HS-5 (cell line): ENCODE data around the gene HEXIM1.

Source experiments
- DNase-seq: peaks from one replicate; pipeline ENCODE4 v3.0.0-alpha.2; 2012; ENCODE audit warnings: low read depth

Gene HEXIM1

GRCh38 chr17:45148183-45149036, at the start of gene HEXIM1:
HEXIM1 (plus strand) TSS chr17:45148475; CDS start chr17:45149191, 716 bp downstream.
- peak; percentile 98 for DNase-seq

- no peak for DNase-seq
Measured at GRCh38 chr17:45098869-45099616, 49.2 kb upstream of the HEXIM1 start.

- DNase-seq: no peak
Measured at GRCh38 chr17:45101546-45101882, 46.8 kb upstream of the HEXIM1 start.

GRCh38 chr17:45101883-45102811, 46.1 kb upstream of the HEXIM1 start:
- no peak for DNase-seq

- no peak for DNase-seq
Measured at GRCh38 chr17:45102856-45103255, 45.4 kb upstream of the HEXIM1 start.

GRCh38 chr17:45103269-45103795, 44.9 kb upstream of the HEXIM1 start:
- no peak for DNase-seq

GRCh38 chr17:45104029-45104428, 44.2 kb upstream of the HEXIM1 start:
- DNase-seq: no peak

GRCh38 chr17:45104497-45104896, 43.8 kb upstream of the HEXIM1 start:
- no peak for DNase-seq

GRCh38 chr17:45104907-45105624, 43.2 kb upstream of the HEXIM1 start:
- no peak for DNase-seq

- DNase-seq: no peak
Measured at GRCh38 chr17:45106096-45106495, 42.2 kb upstream of the HEXIM1 start.

GRCh38 chr17:45106582-45106981, 41.7 kb upstream of the HEXIM1 start:
- no peak for DNase-seq

- DNase-seq: no peak
Measured at GRCh38 chr17:45107293-45108010, 40.8 kb upstream of the HEXIM1 start.

- DNase-seq: no peak
Measured at GRCh38 chr17:45108051-45108450, 40.2 kb upstream of the HEXIM1 start.

- DNase-seq: no peak
Measured at GRCh38 chr17:45108595-45109521, 39.4 kb upstream of the HEXIM1 start.

GRCh38 chr17:45110676-45111611, 37.3 kb upstream of the HEXIM1 start:
- DNase-seq: no peak

- DNase-seq: no peak
Measured at GRCh38 chr17:45111850-45112249, 36.4 kb upstream of the HEXIM1 start.

- no peak for DNase-seq
Measured at GRCh38 chr17:45112559-45113423, 35.5 kb upstream of the HEXIM1 start.

GRCh38 chr17:45113424-45113754, 34.9 kb upstream of the HEXIM1 start:
- DNase-seq: no peak
